Subcutaneous abdominal adipose tissue (tissue), 5 donors: Measurements from ENCODE around the gene EXOC7.
A peak's percentile ranks its signal among the peaks of the same experiment; 100 is the strongest.
"Not testable (repeated sequence)": the region's sequence is repeated elsewhere in the genome, so short reads cannot be mapped to it uniquely, and the experiment has no call there.

Source experiments
- H3K27ac ChIP-seq: one replicate; pipeline ENCODE4 v1.7.0; 2013; ENCODE audit warnings: low read depth, mild to moderate bottlenecking, inconsistent platforms, low read length, moderate library complexity
- H3K27me3 ChIP-seq, 5 donors: one replicate each; pipeline ENCODE4 v1.7.0; 2013; ENCODE audit warnings: low read length in 5 of 5, inconsistent platforms in 1 of 5; ENCODE audit not compliant: control insufficient read depth in 5 of 5, insufficient read depth in 4 of 5
- H3K36me3 ChIP-seq, 5 donors: one replicate each; pipeline ENCODE4 v1.7.0; 2013; ENCODE audit warnings: low read length in 5 of 5; ENCODE audit not compliant: control insufficient read depth in 5 of 5, insufficient read depth in 5 of 5
- H3K4me1 ChIP-seq, 5 donors: one replicate each; pipeline ENCODE4 v1.7.0; 2013; ENCODE audit warnings: low read length in 5 of 5, mild to moderate bottlenecking in 3 of 5, moderate library complexity in 1 of 5; ENCODE audit not compliant: control insufficient read depth in 5 of 5, insufficient read depth in 5 of 5
- H3K4me3 ChIP-seq, 5 donors: one replicate each; pipeline ENCODE4 v1.7.0; 2013; ENCODE audit warnings: low read length in 5 of 5, low read depth in 1 of 5
- H3K9ac ChIP-seq, 5 donors: one replicate each; pipeline ENCODE4 v1.7.0; 2013; ENCODE audit warnings: low read length in 5 of 5, mild to moderate bottlenecking in 4 of 5, moderate library complexity in 3 of 5
- H3K9me3 ChIP-seq, 5 donors: one replicate each; pipeline ENCODE4 v1.7.0; 2013; ENCODE audit warnings: low read length in 5 of 5; ENCODE audit not compliant: control insufficient read depth in 5 of 5
- donor health status: healthy.
- donor health status: healthy.
- donor health status: healthy.
- donor health status: healthy.
- donor health status: healthy.

EXOC7 gene

GRCh38 chr17:76046064-76046463, 57.5 kb downstream of the EXOC7 start:
- Histone ChIP-seq H3K9me3 (no peaks in the 10 kb centered on the region), H3K4me3 (no peak overlapping the region), H3K4me1 (no peaks in the 10 kb centered on the region), H3K9ac (no peak overlapping the region), H3K27ac (no peak overlapping the region), H3K27me3 (no peaks in the 10 kb centered on the region), H3K36me3 (peaks cover 17 to 97% (median 92%) of the 10 kb centered on the region in 5 donors)

- H3K9me3 ChIP-seq, H3K27ac ChIP-seq, H3K9ac ChIP-seq, H3K27me3 ChIP-seq, H3K4me1 ChIP-seq, H3K4me3 ChIP-seq: not testable (repeated sequence)
- peaks cover 17 to 97% (median 93%) of the 10 kb centered on the region in 5 donors for H3K36me3 ChIP-seq
Observed at GRCh38 chr17:76044475-76045007, 59.0 kb downstream of the EXOC7 start.

- not testable (repeated sequence) for H3K4me1 ChIP-seq, H3K9ac ChIP-seq, H3K4me3 ChIP-seq, H3K27ac ChIP-seq, H3K27me3 ChIP-seq, H3K9me3 ChIP-seq
- H3K36me3 ChIP-seq, result peaks cover 9 to 97% (median 91%) of the 10 kb centered on the region in 5 donors
Observed at GRCh38 chr17:76042868-76043267, 60.7 kb downstream of the EXOC7 start.

GRCh38 chr17:76040376-76040775, 63.2 kb downstream of the EXOC7 start:
- H3K4me1 ChIP-seq, result peaks cover 0 to 4% (median 0%) of the 10 kb centered on the region in 5 donors
- no peak overlapping the region for H3K27ac ChIP-seq
- H3K27me3 ChIP-seq, result no peaks in the 10 kb centered on the region
- H3K4me3 ChIP-seq, result no peak overlapping the region
- no peaks in the 10 kb centered on the region for H3K9me3 ChIP-seq
- H3K36me3 ChIP-seq, result peaks cover 12 to 74% (median 70%) of the 10 kb centered on the region in 5 donors
- H3K9ac ChIP-seq, result no peak overlapping the region

GRCh38 chr17:76039121-76039520, 64.5 kb downstream of the EXOC7 start:
- no peaks in the 10 kb centered on the region for H3K27me3 ChIP-seq
- no peaks in the 10 kb centered on the region for H3K9me3 ChIP-seq
- H3K27ac ChIP-seq, result no peak overlapping the region
- peaks cover 12 to 62% (median 57%) of the 10 kb centered on the region in 5 donors for H3K36me3 ChIP-seq
- peaks cover 0 to 4% (median 0%) of the 10 kb centered on the region in 5 donors for H3K4me1 ChIP-seq
- no peak overlapping the region for H3K4me3 ChIP-seq
- no peak overlapping the region for H3K9ac ChIP-seq

- no peaks in the 10 kb centered on the region for H3K27me3 ChIP-seq
- no peak overlapping the region for H3K4me3 ChIP-seq
- H3K27ac ChIP-seq, result no peak overlapping the region
- H3K36me3 ChIP-seq, result peaks cover 10 to 51% (median 46%) of the 10 kb centered on the region in 5 donors
- H3K9ac ChIP-seq, result no peak overlapping the region
- peaks cover 0 to 4% (median 0%) of the 10 kb centered on the region in 5 donors for H3K4me1 ChIP-seq
- H3K9me3 ChIP-seq, result no peaks in the 10 kb centered on the region
Observed at GRCh38 chr17:76038050-76038449, 65.5 kb downstream of the EXOC7 start.

- H3K36me3 ChIP-seq, result peaks cover 10 to 39% (median 36%) of the 10 kb centered on the region in 5 donors
- no peaks in the 10 kb centered on the region for H3K9me3 ChIP-seq
- H3K9ac ChIP-seq, result no peak overlapping the region
- peaks cover 0 to 4% (median 0%) of the 10 kb centered on the region in 5 donors for H3K4me1 ChIP-seq
- H3K27ac ChIP-seq, result no peak overlapping the region
- peaks cover 0 to 3% (median 0%) of the 10 kb centered on the region in 5 donors for H3K27me3 ChIP-seq
- no peak overlapping the region for H3K4me3 ChIP-seq
Observed at GRCh38 chr17:76036497-76037261, 66.9 kb downstream of the EXOC7 start.

- peaks cover 0 to 6% (median 3%) of the 10 kb centered on the region in 5 donors for H3K4me1 ChIP-seq
- no peak overlapping the region for H3K27ac ChIP-seq
- H3K27me3 ChIP-seq, result peaks cover 0 to 4% (median 0%) of the 10 kb centered on the region in 5 donors
Observed at GRCh38 chr17:76034428-76035350, 68.9 kb downstream of the EXOC7 start.

GRCh38 chr17:76033139-76033538, 70.4 kb downstream of the EXOC7 start:
- Histone ChIP-seq H3K27me3 (peaks cover 0 to 5% (median 0%) of the 10 kb centered on the region in 5 donors), H3K4me1 (peaks cover 0 to 10% (median 4%) of the 10 kb centered on the region in 5 donors), H3K9me3 (no peaks in the 10 kb centered on the region), H3K27ac (no peak overlapping the region), H3K36me3 (peaks cover under 1 to 4% (median 3%) of the 10 kb centered on the region in 5 donors), H3K9ac (no peak overlapping the region), H3K4me3 (no peak overlapping the region)

More at GRCh38 chr17:76034428-76035350, 68.9 kb downstream of the EXOC7 start:
- peaks cover 7 to 19% (median 16%) of the 10 kb centered on the region in 5 donors for H3K36me3 ChIP-seq
- peak overlapping the region in 1 of 5 donors; percentile 42 for H3K9ac ChIP-seq
- H3K4me3 ChIP-seq, result no peak overlapping the region
- no peaks in the 10 kb centered on the region for H3K9me3 ChIP-seq
